CD4-positive, CD25-positive, alpha-beta regulatory T cell (primary cell): Measurements from ENCODE around the gene C1D. TPM values are rescaled to one million over a fixed set of nuclear protein-coding genes. Genes with fewer than 3 reads are reported as not detected.

ENCODE experiments used
- ATAC-seq, 2 donors: fragments of 150-1000 bp; cut with Tn5 transposase; one replicate each; pipeline ENCODE4 v1.10.0; 2021; ENCODE audit warnings: low read depth in 2 of 2, moderate number of reproducible peaks in 2 of 2, moderate library complexity in 1 of 2
- DNase-seq, 3 donors: peaks; one replicate each; pipeline versions ENCODE4 v3.0.0 to v3.0.0-alpha.2; 2012 to 2022; ENCODE audit warnings: mixed read lengths in 1 of 3
- H3K27ac ChIP-seq: one replicate; pipeline ENCODE4 v1.7.0; 2013; ENCODE audit warnings: mild to moderate bottlenecking, low read length; ENCODE audit not compliant: insufficient read depth, poor library complexity, severe bottlenecking
- H3K27me3 ChIP-seq: one replicate; pipeline ENCODE4 v1.7.0; 2013; ENCODE audit warnings: low read length; ENCODE audit not compliant: control insufficient read depth, insufficient read depth
- H3K36me3 ChIP-seq: one replicate; pipeline ENCODE4 v1.7.0; 2013; ENCODE audit warnings: mild to moderate bottlenecking, low read length, moderate library complexity; ENCODE audit not compliant: control insufficient read depth, insufficient read depth
- H3K4me1 ChIP-seq: 2 replicates; pipeline ENCODE4 v1.7.0; 2013; ENCODE audit warnings: mild to moderate bottlenecking, low read length; ENCODE audit not compliant: insufficient read depth, control insufficient read depth, poor library complexity, severe bottlenecking
- H3K4me3 ChIP-seq: one replicate; pipeline ENCODE4 v1.7.0; 2013; ENCODE audit warnings: low read depth, mild to moderate bottlenecking, low read length, moderate library complexity
- H3K9me3 ChIP-seq, 2 experiments: 1 replicate in 1 of 2; 2 replicates in 1 of 2; pipeline ENCODE4 v1.7.0; 2013; ENCODE audit warnings: low read length in 2 of 2, mild to moderate bottlenecking in 1 of 2, moderate library complexity in 1 of 2; ENCODE audit not compliant: control insufficient read depth in 2 of 2
- H3K27ac Mint-ChIP-seq, 3 donors: one replicate each; pipeline ENCODE4 v1.8.0; 2020 to 2022; ENCODE audit warnings: mild to moderate bottlenecking in 3 of 3, mixed read lengths in 3 of 3, moderate library complexity in 2 of 3
- H3K27me3 Mint-ChIP-seq: one replicate; pipeline ENCODE4 v1.8.0; 2022; ENCODE audit warnings: mild to moderate bottlenecking, mixed read lengths
- H3K36me3 Mint-ChIP-seq: one replicate; pipeline ENCODE4 v1.8.0; 2020; ENCODE audit warnings: mixed read lengths
- H3K4me1 Mint-ChIP-seq, 4 donors: one replicate each; pipeline ENCODE4 v1.8.0; 2020 to 2022; ENCODE audit warnings: mixed read lengths in 4 of 4, mild to moderate bottlenecking in 1 of 4
- H3K4me3 Mint-ChIP-seq, 4 donors: one replicate each; pipeline ENCODE4 v1.8.0; 2020 to 2022; ENCODE audit warnings: mild to moderate bottlenecking in 4 of 4, mixed read lengths in 4 of 4, moderate library complexity in 3 of 4
- H3K9me3 Mint-ChIP-seq, 7 donors: one replicate each; pipeline ENCODE4 v1.8.0; 2020 to 2022; ENCODE audit warnings: mixed read lengths in 7 of 7, mild to moderate bottlenecking in 3 of 7, moderate library complexity in 2 of 7
- polyA plus RNA-seq, 4 donors: library from polyadenylated mRNA; unstranded; fragments of 300-500 nt; fragmentation: Illumina TruSeq; gene quantifications; one replicate each; pipeline ENCODE4 v1.2.3, GENCODE V29; 2021
- total RNA-seq: library from RNA; stranded (reverse); gene quantifications from one replicate; pipeline ENCODE4 v1.2.3, GENCODE V29; 2022

Gene C1D
- total and polyA plus RNA-seq, 5 donors from 2014 or later = 22.8 to 55.2 (median 30.2) TPM

DNA sequence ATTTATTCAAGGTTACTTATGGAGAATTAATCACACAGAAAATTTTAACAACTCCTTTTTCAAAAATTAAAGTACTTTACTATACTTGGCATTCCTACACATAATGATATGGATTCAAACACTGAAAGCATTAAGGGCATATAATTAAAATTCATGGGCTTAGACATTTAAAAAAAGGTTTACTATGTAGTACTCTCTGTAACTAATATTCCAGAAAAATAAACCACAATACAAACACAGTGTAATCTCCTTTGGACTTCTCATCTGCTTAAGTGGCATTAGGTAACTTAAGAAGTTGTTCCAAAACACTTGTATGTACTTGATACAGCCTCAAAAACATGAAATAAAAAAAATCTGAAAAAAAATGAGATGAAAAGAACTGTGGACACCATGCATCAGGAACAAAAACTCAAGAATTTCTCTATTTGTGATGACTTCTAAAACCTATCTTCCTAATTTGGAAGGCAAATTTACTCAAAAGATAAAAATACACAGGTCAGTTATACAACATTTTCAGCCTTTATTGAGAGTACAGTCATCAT lies 21.0 kb downstream of the C1D start:
- peaks cover 26% of the 10 kb centered on the region for H3K36me3 ChIP-seq
- H3K4me3 Mint-ChIP-seq = no peak overlapping the region
- H3K27ac Mint-ChIP-seq = no peak overlapping the region
- H3K4me1 Mint-ChIP-seq = peaks cover 3 to 10% (median 4%) of the 10 kb centered on the region in 4 donors
- no peaks in the 10 kb centered on the region for H3K9me3 Mint-ChIP-seq
- no peak overlapping the region for H3K27ac ChIP-seq
- H3K27me3 Mint-ChIP-seq = no peaks in the 10 kb centered on the region
- H3K9me3 ChIP-seq = no peaks in the 10 kb centered on the region
- ATAC-seq (no peak), DNase-seq (no peak)
- peaks cover 11% of the 10 kb centered on the region for H3K36me3 Mint-ChIP-seq
- no peak overlapping the region for H3K4me3 ChIP-seq
- no peaks in the 10 kb centered on the region for H3K27me3 ChIP-seq
- H3K4me1 ChIP-seq = no peaks in the 10 kb centered on the region

DNA sequence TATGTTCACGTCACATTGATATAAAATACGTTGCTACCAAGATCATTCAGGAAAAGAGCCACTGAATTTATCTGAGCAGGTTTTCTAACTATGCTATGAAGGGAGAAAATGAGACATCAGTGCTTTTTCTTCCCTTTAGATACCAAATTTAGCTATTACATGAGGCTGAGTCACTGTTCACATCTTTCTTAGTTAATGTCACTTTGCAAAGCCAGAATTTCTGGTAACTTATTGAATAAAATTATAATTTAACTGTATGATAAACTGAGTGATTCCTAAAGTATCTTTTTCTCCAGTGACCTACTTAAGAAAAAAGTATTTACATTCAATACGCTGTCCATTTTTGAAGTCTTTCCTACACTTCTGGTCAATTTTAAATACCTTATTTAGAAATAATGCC lies 22.7 kb downstream of the C1D start:
- H3K36me3 ChIP-seq = peaks cover 18% of the 10 kb centered on the region
- no peak overlapping the region for H3K27ac ChIP-seq
- no peaks in the 10 kb centered on the region for H3K27me3 ChIP-seq
- H3K9me3 ChIP-seq = no peaks in the 10 kb centered on the region
- H3K9me3 Mint-ChIP-seq = no peaks in the 10 kb centered on the region
- DNase-seq = no peak
- no peak overlapping the region for H3K4me3 ChIP-seq
- H3K27ac Mint-ChIP-seq = no peak overlapping the region
- H3K4me1 Mint-ChIP-seq = peaks cover 0 to 5% (median 4%) of the 10 kb centered on the region in 4 donors
- H3K4me1 ChIP-seq = no peaks in the 10 kb centered on the region
- ATAC-seq = no peak
- H3K27me3 Mint-ChIP-seq = no peaks in the 10 kb centered on the region
- peaks cover 10% of the 10 kb centered on the region for H3K36me3 Mint-ChIP-seq
- H3K4me3 Mint-ChIP-seq = no peak overlapping the region

DNA sequence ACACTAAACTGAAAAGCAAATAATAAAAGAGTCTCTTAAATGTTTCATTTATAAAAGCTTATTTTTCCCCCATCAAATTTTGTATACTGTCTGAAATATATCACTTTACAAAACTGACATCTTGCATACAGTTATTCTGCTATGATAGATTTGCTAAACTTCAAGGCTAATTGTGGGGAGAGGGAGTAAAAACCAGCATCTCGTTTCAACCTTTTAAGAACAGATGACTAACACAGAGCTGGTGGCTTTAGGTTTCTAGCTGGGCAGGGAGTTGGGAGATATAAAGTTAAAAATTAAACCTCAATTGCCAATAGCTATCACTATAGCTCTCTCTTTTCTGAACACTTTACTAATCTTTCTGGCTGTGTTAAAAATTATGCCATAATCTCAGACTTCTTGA lies 23.5 kb downstream of the C1D start:
- no peak overlapping the region for H3K27ac Mint-ChIP-seq

DNA sequence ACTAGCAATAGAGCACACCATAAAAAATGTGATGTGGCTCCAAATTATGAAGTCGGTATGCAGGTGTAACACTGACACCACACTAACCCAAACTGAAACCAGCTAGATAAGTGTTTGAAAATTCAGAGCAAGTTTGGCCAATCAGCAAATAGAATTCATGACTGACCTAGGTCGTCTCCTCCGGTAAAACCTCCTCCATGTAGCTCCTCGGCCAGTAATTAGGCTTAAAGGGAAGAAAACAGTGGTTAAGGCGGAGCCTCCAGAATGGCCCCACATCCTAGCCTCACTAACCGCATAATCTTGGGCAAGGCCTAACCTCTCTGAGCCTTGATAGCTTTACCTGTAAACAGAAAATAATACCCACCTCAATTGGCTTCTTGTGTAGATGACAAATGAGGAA lies 30.1 kb downstream of the C1D start:
- peaks cover 3% of the 10 kb centered on the region for H3K27me3 ChIP-seq
- no peaks in the 10 kb centered on the region for H3K4me1 ChIP-seq
- no peaks in the 10 kb centered on the region for H3K9me3 ChIP-seq
- DNase-seq (no peak), ATAC-seq (no peak)
- no peaks in the 10 kb centered on the region for H3K36me3 ChIP-seq
- H3K4me3 ChIP-seq = no peak overlapping the region
- H3K27me3 Mint-ChIP-seq = peaks cover 6% of the 10 kb centered on the region
- no peak overlapping the region for H3K27ac ChIP-seq
- H3K4me1 Mint-ChIP-seq = no peaks in the 10 kb centered on the region
- H3K4me3 Mint-ChIP-seq = no peak overlapping the region
- no peaks in the 10 kb centered on the region for H3K36me3 Mint-ChIP-seq
- no peak overlapping the region for H3K27ac Mint-ChIP-seq
- no peaks in the 10 kb centered on the region for H3K9me3 Mint-ChIP-seq

More for the DNA sequence above, 23.5 kb downstream of the C1D start:
- Mint-ChIP-seq H3K4me3 (no peak overlapping the region), H3K9me3 (no peaks in the 10 kb centered on the region), H3K27me3 (no peaks in the 10 kb centered on the region), H3K36me3 (peaks cover 8% of the 10 kb centered on the region), H3K4me1 (peaks cover 0 to 5% (median 4%) of the 10 kb centered on the region in 4 donors)
- no peak for ATAC-seq
- no peaks in the 10 kb centered on the region for H3K27me3 ChIP-seq
- no peaks in the 10 kb centered on the region for H3K9me3 ChIP-seq
- no peak overlapping the region for H3K27ac ChIP-seq
- H3K4me1 ChIP-seq = no peaks in the 10 kb centered on the region
- no peak overlapping the region for H3K4me3 ChIP-seq
- DNase-seq = no peak
- peaks cover 14% of the 10 kb centered on the region for H3K36me3 ChIP-seq

DNA sequence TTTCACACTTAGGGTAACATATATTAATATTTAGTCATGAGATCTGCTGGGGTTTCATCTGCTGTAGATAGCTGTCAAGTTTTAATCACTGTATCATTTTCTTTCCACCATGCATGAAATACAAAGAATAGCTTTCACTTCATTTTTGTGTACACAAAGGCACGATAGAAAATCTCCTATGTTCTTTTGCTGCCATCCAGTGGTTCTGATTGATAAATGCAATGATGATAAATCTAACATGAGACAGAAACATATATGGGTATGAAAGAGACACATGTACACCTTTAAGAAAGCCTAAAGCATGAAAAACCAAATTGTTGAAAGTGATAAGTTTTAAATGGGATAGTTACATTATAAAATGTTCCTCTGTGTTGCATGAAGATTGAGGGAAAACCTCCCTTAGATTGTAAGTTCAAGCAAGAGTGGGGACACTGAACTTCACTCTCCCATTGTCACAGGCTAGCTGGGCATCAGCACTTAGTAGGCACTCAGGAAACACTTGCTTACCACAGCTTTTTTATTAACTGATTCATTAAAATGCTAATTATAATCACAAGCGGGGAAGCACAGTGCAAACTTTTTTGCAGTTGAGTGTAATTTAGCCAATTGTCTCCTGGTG lies 31.2 kb downstream of the C1D start:
- Histone ChIP-seq H3K4me3 (no peak overlapping the region), H3K4me1 (no peaks in the 10 kb centered on the region), H3K27ac (no peak overlapping the region), H3K27me3 (peaks cover 3% of the 10 kb centered on the region), H3K36me3 (no peaks in the 10 kb centered on the region), H3K9me3 (no peaks in the 10 kb centered on the region)
- H3K27ac Mint-ChIP-seq = no peak overlapping the region
- no peak overlapping the region for H3K4me3 Mint-ChIP-seq
- H3K36me3 Mint-ChIP-seq = no peaks in the 10 kb centered on the region
- H3K27me3 Mint-ChIP-seq = peaks cover 6% of the 10 kb centered on the region
- peak in 2 of 3 donors; percentile 33 to 46 for DNase-seq
- no peak for ATAC-seq
- no peaks in the 10 kb centered on the region for H3K4me1 Mint-ChIP-seq
- no peaks in the 10 kb centered on the region for H3K9me3 Mint-ChIP-seq

DNA sequence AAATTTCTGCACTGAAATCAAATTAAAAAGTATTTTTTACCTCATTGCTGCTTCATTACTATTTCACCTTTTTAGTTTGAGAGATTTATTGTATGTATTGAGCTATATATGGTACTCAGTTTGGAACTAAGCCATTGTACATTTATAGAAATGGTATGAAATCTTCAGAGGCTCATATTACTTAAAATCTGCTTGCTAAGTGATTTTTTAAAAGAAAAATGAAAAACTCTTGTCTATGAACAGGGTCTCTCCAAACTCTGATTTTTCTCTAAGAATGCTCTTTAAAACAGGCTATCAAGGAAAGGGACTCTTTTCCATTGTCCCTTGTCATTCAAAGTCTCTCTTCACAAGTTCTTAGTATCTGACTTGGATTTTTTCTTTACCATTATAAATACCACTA lies 31.8 kb downstream of the C1D start:
- DNase-seq = no peak
- ATAC-seq = no peak
- Histone ChIP-seq H3K9me3 (no peaks in the 10 kb centered on the region), H3K4me3 (no peak overlapping the region), H3K27ac (no peak overlapping the region), H3K4me1 (no peaks in the 10 kb centered on the region), H3K27me3 (peaks cover 3% of the 10 kb centered on the region), H3K36me3 (no peaks in the 10 kb centered on the region)
- no peaks in the 10 kb centered on the region for H3K9me3 Mint-ChIP-seq
- peaks cover 11% of the 10 kb centered on the region for H3K27me3 Mint-ChIP-seq
- no peaks in the 10 kb centered on the region for H3K36me3 Mint-ChIP-seq
- no peaks in the 10 kb centered on the region for H3K4me1 Mint-ChIP-seq
- H3K4me3 Mint-ChIP-seq = no peak overlapping the region
- H3K27ac Mint-ChIP-seq = no peak overlapping the region

DNA sequence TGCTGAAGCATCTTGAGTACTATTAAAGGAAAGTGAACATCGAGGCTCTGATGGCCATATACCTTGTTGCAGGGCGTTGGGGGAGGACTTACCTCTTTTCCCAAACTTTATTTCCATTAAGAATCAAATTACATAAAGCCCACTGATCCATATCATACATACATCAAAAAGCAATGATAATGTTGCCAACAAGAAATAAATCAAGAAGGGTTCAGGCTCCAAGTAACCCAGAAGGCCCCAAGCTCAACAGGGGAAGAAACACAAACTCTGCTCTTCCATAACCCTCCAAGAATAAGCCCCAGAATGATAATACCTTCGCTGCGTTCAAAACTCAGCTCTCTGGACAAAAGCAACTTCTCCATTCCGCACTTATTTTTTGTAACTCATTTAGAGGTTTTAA lies 32.3 kb downstream of the C1D start:
- no peaks in the 10 kb centered on the region for H3K9me3 Mint-ChIP-seq
- DNase-seq = no peak
- no peak for ATAC-seq
- H3K27ac Mint-ChIP-seq = no peak overlapping the region
- Histone ChIP-seq H3K27me3 (peaks cover 3% of the 10 kb centered on the region), H3K9me3 (no peaks in the 10 kb centered on the region), H3K4me1 (no peaks in the 10 kb centered on the region), H3K36me3 (no peaks in the 10 kb centered on the region), H3K27ac (no peak overlapping the region), H3K4me3 (no peak overlapping the region)
- no peak overlapping the region for H3K4me3 Mint-ChIP-seq
- H3K36me3 Mint-ChIP-seq = no peaks in the 10 kb centered on the region
- no peaks in the 10 kb centered on the region for H3K4me1 Mint-ChIP-seq
- peaks cover 15% of the 10 kb centered on the region for H3K27me3 Mint-ChIP-seq

DNA sequence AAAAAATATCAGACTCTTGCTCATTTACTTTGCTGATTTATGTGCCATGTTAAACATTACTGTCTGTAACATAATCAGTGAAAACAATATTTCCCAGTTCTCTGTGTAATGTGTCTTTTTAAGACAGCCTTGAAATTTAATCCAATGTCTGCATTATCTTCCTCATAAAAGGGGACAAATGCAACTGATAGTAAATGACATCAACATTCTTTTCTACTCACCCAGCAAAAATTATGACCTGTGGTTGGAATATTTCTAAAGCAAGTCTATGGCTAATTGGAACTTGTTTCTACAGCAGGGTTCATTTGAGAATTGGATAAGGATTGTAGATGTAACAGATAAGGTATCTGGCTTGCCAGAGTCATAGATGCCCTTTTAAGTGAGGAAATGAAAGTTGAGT lies 34.8 kb downstream of the C1D start:
- Mint-ChIP-seq H3K27ac (no peak overlapping the region), H3K4me1 (no peaks in the 10 kb centered on the region), H3K27me3 (peaks cover 25% of the 10 kb centered on the region), H3K36me3 (no peaks in the 10 kb centered on the region), H3K9me3 (no peaks in the 10 kb centered on the region), H3K4me3 (no peak overlapping the region)
- H3K9me3 ChIP-seq = no peaks in the 10 kb centered on the region
- no peaks in the 10 kb centered on the region for H3K36me3 ChIP-seq
- H3K4me3 ChIP-seq = no peak overlapping the region
- no peaks in the 10 kb centered on the region for H3K4me1 ChIP-seq
- H3K27ac ChIP-seq = no peak overlapping the region
- ATAC-seq (no peak), DNase-seq (no peak)
- peaks cover 5% of the 10 kb centered on the region for H3K27me3 ChIP-seq
